Cerebellar nuclear complex (tissue), 1 donor: Measurements from ENCODE around the gene CTNNA2.

ENCODE experiments used
- DNase-seq, 2 experiments: peaks; one replicate each; lab custom pipeline; 2025; lab: John Stamatoyannopoulos, UW

CTNNA2 gene

DNA sequence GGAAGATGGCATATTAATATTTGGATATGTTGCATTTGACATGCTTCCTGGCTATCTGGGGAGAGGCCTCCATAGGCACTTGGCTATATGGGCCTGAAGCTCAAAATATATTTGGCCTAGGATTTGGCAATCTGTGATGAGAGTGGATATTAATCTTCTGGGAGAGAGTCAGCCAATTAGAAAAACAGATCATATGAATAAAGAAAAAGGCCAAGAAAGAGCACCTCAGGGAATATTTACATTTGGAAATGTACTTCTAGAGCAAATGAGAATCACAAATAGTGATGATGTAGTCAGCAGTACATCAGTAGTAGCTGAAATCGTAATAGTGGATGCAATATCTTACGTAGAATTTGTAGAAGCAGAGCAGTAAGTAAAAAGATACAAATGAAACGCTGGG is 277.0 kb downstream of the CTNNA2 start:
- DNase-seq, result no peak

DNA sequence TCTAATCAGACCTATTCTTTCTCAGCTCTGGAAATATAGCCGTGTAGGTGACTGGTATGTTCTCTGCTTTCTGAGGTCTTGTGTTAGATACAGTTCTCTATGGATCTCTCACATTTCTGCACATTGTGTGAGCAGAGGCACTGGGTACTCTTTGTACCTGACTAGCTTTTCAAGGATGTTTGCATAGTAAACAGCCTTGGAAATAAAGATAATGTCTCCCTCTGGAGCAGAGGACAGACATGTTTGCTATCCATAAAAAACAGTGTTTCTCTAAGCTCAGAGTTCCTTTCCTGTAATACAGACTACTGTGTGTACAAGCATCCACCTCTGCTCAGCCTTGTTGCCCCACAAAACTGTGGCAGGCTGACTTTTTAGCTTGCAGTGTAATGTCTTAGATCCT is 279.2 kb downstream of the CTNNA2 start:
- no peak for DNase-seq

DNA sequence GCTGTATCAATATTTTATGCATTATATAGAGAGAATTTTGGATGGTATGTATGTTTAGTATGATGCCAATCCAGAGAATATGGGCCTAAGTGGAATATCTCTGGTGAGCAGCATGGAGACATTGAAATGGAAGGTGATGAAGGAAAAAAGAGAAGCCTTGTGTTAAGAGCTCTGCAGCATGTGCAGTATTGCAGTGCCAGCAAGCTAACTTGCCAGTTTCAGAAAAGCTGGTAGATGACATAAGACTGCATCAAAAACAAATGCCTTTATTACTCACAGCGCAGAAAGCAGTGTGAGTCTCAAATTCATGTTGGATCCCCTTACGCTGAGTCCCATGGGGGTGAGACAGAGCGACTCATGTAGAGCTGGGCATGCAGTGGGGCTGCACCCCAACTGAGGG is 280.2 kb downstream of the CTNNA2 start:
- no peak for DNase-seq

DNA sequence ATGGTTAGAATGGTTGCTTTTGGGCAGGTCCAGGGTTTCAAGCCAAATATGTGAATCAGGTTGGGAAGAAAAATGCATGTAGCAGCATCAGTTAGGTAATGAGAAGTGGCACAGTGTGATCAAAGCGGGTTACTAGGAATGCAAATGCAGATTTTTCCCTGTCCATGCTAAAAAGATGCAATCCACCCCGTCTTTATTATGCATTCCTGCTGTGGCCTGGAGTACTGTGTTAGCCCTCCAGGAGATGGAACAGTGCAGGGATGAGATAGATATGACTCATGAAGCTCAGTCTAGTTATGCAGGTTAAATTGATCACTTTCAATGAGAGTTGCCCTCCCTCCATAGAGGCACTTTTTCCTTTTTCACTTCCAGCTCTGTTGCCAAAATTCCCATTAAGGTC is 283.8 kb downstream of the CTNNA2 start:
- no peak for DNase-seq

DNA sequence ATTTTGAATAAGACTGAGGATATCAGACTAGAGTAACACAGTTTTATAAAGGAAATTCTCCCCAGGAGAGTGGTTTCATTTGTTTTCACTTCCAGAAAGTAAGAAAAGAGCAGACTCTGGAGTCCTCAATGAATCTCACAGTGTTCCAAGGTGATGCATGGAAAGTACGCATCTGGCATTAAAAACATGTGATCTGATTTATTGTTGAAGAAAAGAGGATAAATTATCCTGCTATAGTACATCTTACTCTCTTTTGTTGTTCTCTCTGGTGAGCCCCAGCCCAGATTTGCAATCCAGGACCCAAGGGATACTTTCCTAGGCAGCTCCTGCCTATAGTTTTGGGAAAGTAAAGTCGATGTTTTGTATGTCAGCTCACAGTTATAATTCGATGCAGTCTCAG is 285.9 kb downstream of the CTNNA2 start:
- no peak for DNase-seq

DNA sequence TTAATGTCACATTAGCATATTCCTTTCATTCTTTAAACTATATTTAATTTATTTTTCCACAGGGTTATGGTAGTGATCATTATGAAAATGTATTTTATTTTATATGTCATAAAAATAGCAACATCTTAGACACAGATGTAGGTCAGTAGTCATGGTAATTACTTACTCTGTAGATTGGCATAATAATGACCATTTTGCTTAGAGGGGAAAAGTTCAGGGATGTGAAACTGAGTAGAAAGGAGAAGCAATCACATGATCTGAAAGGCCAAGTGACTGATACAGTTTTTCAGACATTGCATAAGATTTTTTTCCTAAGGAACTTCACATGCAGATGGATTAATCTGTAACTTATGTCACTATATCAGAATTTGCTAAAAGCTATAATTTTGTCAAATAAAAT is 286.9 kb downstream of the CTNNA2 start:
- no peak for DNase-seq

DNA sequence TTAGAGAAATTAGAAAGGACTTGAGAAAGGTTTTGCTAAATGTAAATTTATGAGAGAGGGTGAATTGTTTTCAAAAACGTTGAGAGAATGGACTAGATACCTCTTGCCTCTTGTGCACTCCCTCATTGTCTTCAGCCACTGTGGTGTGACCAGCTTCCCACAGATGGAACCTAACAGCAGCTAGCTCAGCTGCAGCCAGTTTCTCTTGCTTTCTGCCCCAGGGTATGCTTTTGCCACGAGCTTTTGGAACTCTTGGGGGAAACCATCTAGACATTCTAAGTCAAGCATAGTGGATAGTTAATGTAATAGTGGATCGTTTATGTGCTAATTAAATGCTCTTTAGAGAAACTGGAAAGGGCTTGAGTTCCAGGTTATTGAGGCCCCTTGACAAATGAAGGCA is 288.2 kb downstream of the CTNNA2 start:
- DNase-seq, result no peak

DNA sequence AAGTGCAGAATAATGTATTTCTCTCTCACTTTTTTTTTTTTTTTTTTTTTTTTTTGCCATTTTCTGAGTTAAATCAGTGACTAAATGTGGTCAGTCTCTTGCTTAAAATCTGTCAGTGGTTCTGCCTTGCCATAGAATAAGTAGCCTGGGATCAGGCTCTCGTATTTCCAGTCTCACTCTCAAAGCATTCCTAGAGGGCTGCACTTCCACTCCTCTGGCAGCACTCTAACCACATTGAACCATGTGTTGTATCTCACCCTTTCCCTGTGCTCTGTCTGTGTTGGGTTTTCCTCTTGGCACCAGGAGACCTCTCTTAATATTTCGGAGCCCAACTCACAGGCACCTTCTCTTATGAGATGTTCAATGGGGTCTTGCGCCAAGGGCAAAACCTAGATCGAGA is 304.4 kb downstream of the CTNNA2 start:
- DNase-seq, result no peak

DNA sequence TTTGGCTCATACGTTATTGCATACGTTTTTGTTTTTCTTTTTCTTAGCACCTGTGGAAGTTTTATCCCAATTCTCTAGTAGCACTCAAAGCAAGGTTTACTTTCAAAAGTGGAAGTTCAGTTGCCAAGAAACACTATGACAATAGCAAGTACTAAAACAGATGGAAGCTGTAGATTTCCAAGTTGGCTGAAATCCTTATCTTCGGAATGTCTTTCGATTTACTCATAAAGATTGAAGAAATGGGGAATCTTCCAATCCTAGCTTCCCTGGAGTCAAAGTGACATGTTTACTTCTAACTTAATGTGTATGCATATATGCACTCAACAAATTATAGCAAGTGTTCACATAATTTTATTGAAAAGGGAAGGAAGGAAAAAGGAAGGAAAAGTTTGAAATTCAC is 307.4 kb downstream of the CTNNA2 start:
- DNase-seq, result no peak

DNA sequence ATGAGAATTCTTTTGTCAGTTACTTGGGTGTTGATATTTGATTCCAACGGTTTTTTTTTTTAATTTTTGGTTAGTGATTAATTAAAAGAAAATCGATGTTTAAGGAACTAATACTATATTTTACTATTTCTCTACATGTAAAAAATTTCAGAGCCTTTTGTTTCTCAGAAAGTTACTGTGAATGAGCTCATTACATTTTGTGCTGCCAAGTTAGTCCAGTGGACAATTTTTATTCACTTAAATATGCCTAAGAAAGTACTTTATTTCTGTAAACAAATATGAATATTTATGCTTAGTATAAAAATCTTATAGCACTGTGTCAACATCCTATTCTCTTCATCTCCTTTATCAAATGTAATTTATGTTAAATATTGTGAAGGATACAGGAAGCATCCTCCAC is 309.3 kb downstream of the CTNNA2 start:
- no peak for DNase-seq

DNA sequence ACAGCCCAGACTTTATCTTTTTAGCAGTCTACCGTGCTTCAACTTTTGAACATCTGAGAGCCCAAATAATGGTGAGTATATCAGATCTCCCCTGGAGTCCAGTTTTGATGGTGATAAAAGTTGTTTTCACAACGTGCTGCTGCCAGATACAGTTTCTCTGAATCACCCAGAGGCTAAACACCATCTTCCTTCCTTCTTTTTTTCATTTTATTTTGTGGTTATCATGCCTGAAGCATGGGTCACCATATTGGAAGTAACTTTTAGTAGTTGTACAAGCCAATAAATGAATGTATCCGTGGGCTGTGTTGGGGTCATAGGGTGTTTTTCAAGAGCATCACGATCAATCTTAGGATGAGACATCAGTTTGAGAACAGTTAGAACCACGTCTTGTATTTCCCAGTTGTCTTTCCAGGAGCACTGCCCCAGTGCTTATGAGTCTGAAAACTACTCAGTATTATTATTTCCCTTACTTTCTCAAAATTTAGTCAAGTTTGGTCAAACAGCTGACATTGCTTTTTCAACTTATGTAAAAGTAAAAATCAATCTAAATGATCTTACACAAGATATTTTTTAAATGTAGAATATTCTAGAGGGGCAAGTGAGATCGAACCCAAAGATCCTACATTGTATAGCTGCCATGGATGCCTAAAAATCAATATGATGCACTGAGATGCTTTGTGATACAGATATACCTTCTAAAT is 311.4 kb downstream of the CTNNA2 start:
- no peak for DNase-seq

DNA sequence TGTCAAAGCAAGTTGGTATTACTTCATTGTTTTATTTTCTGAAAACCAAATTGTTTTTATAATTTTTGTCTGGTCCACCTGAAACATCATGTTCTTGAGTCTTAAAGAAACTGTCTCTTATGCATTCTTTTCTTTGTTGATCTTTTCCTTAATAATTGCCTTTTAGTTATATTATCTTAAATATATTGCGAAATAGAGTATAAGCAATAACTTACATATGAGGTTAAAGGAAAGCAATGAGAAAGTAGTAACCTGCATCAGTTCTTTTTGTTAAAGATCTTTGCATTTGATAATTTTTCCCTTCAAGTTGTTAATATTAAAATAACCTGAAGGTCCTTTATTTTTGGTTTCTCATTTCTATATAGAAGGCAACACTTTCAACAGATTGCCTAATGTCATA is 315.0 kb downstream of the CTNNA2 start:
- DNase-seq, result no peak

DNA sequence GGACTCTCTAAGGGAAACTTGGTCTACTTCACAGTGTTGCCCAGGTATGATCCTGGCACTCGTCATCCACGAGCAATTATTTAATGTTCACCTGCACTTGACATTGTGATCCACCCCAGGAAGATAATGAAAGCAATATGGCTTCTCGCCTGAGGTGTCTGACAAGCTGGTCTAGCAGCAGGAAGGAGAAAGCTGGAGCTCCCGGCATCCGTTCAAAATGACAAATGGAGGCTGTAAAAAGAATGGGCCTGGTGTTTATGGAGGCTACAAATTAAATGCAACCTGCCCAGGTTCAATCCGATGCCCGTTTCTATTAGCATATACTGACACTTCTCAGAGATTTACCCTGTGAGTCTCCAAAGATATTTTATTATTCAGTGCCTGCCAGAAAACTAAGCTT is 317.6 kb downstream of the CTNNA2 start:
- no peak for DNase-seq

DNA sequence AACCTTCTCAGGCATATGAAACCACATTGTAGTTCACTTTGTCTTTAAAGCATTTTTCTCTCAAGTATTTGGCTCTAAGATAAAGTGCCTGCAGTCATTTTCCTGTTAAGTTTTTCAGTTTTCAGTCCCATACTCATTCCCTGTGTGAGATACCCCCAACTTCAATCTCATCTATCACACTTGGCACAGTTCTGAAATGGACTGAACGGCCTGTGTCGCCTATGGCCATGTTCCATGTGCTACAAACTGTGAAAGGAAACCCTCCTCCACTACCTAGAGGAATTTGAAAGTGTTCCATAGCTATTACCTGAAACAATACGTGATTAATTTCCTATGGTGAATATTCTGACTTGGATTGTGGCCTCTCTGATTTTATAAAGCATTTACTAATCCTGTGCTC is 319.1 kb downstream of the CTNNA2 start:
- DNase-seq, result no peak

DNA sequence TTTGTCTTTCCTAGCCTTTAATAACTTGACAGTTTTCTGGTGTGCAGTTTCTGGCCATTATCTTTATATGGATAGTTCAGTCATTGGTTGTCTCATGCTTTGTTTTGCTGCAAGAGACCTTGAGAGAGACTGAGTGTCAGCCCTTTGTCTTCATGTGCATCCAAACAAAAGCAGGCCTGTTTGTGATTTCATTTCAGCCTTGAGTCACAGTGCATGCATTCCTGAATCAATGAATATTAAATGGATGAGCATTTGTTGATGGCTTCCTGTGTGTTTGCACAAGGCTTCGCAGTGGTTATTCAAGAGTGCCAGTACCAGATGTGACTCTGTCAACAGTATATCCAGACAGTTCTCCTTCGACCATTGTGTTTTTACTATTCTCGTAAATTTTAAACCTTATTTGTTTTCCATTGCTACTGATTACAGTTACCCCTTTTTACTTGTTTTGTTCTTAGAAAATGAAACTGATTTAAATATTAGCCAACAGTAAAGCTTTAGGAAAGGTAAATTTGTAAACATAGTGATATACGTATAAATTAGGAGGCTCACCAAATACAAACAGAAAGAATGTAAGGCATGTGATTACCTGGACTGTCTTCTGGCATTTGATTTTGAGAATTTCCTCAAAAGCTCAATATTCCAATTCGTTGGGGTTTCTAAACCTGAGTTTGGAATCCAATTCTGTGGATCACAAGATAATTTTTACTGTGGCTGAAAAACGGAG is 319.8 kb downstream of the CTNNA2 start:
- no peak for DNase-seq

DNA sequence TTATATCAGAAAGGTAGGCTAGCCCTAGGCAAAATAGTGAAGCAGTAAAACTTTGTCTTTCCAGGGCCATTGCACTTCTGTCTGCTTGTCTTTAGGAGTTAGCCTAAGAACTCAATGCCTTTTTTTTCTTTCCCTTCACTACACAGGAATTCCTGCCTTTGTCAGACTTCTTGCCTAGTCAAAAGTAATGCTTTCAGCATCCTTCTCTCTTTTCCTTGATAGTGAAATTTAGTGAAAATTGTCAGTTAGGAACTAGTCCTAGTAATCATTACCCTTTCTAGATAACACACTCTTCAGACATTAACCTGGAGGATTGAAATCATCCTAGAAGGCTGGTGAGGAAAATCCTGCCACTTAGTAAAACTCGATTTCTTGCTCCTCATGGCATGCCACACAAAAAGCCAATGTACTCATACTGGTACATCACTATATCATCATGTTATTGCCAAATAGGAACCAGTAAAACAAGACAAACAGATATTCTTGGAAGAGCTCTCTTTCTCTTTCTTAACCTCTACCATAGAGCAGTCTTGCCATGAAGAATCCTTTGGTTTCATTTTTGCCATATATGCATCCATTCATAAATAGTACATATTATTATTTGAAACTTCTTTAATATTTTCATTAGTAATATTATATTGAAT is 320.5 kb downstream of the CTNNA2 start:
- no peak for DNase-seq

DNA sequence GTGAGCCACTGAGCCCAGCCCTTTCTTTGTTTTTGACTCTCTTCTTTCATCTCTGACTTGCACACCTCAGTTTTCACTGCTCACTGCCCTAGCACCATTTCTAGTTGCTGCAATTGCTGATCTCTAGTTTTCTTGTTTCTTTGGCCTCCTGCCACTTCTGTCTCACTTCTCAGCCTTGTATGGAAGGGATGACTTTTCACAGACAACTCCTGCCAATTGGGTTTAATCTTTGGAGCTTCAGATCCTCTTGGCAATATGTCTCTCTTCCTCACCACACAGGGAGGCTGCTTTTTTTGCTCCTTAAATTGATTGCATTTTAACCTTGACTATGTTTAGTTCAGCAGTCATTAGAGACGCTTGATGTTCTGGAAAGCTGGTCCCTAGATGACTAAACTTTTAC is 323.1 kb downstream of the CTNNA2 start:
- no peak for DNase-seq

DNA sequence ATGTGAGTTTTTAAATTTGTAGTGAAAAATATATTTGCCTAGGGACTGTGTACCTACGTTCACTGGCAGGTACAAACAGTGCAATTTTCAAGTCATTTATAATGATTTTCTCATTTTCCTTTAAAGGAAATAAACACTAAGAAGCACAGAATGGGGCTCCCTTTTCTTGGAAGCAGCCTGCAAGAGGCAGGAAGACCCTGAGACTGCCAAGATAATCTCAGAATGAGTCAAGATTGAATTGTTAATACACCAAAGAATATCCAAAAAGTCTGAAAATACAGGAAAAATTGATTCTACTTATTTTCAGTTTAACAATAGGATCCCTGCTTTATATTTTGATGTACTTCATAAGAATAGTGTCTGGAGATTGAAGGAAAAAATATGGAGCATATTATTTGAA is 331.2 kb downstream of the CTNNA2 start:
- DNase-seq, result no peak

DNA sequence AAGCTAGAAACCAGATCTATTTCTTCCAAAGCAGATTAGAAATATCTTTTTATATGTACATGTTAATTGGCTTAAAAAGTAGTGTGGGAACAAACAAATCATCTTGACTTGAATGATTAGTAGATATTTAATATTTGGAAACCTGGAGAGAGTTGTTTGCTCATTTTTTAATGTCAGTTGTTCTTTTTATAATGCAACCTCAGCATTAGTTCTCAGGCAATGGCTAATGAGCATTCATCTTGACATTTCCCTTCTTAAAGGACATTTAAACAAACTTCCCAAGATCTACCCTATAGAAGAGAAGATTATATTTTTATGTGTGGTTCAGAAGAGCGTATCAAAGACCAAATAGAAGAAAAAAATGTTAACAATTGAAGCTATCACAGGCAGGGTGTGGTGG is 334.0 kb downstream of the CTNNA2 start:
- no peak for DNase-seq

DNA sequence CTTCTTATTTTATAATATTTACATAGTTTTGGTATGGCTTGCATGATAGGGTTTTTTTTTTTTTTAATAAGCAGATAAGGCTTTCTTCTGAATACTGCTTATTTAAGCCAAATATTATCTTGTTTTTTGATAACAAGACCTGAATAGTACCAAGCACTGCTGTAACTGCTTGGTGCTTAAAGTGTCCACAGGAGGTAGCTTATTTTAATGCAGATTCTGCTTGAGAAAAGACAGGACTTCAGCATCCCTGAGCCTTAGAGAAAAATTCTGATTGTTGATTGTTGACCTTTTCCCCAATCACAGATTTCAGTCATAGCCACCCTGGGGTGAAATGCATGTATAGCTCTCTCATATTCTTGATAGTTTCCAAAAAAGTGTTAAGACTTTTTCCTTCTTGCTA is 336.4 kb downstream of the CTNNA2 start:
- DNase-seq, result no peak

DNA sequence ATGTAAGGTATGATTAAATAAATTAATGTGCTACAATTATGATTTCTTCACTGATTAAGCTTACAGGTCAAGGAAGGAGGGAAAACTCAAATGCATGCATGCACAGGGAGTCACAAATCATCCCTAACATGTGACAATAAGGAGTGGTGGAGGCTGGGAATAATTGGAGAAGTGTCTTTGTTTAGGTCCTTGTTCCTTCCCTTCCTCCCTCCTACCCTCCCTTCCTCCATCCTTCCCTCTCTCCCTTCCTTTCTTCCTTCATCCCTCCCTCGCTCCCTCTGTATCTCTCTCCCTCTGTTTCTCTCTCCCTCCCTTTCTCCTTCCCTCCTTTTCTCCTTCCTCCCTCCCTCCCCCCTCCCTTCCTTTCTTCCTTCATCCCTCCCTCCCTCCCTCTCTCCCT is 337.1 kb downstream of the CTNNA2 start:
- no peak for DNase-seq

DNA sequence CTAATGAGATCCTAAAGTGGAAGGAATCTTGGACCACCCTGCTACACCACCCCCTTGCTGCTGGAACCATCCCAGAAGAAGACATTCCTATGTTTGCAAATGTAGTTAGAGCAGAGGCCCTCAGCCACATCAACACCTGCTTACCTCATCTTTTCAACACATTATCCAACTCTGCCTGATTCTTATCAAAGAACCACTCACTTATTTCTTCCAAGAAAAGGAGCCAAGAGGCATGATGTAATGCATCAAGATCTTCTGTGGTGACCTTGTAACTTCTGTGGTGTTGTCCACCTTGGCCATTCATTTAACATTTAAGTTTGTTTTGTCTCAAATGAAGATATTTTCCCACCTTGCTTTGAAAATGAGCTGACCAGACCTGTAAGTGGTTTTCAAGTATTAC is 338.1 kb downstream of the CTNNA2 start:
- DNase-seq, result no peak

DNA sequence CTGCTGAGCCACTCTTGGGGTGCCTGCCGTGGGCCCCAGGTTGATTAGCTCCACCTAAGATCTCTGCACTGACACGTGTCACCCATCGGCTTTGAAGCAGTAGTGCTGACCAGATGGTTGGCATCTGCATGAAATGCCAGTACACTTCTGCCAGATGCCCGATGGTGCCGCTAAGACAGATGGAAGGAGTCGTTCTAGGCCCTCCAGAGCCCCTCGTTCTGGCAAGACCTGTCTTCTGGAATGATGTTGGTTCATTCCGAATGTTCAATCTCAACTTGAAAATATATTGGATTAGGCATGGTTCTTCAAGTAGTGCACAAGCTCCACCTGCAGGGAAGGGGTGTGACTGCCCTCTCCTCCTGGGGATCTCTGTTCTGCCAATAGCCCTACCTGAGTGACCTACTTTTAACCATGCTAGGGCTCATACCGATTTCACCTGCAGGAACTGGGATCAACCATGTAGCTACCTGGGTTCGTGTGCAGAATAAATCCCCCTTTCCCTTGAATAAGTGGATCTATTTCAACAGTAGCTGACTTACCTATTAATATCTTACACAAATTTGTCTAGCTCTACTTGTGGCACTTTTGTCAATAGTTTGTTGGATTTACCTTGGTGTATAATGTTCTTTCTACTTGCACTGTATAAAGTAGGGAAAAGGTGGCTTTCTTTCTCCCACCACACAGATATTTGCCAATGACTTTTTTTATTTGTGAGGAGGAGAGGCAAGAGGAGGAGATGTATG is 342.6 kb downstream of the CTNNA2 start:
- no peak for DNase-seq
